ENCODE results near the gene HMGCL. TPM values are rescaled to one million over a fixed set of nuclear protein-coding genes. Genes with fewer than 3 reads are reported as not detected.
"Not testable (repeated sequence)": the region's sequence is repeated elsewhere in the genome, so short reads cannot be mapped to it uniquely, and the experiment has no call there.

Gene HMGCL
- total RNA-seq, 2 donors from 2014 or later, result 26.3 to 82.1 TPM

- no peak overlapping the region for H3K27ac Mint-ChIP-seq
- H3K36me3 Mint-ChIP-seq (ENCODE audit: low read depth), result peaks cover 60% of the 10 kb centered on the region
- H3K9me3 Mint-ChIP-seq, result no peaks in the 10 kb centered on the region
- peak overlapping the region; percentile 93 for H3K4me3 Mint-ChIP-seq
- H3K27me3 Mint-ChIP-seq, result no peaks in the 10 kb centered on the region
- ATAC-seq (replicated peaks), result no peak
- no peaks in the 10 kb centered on the region for H3K4me1 Mint-ChIP-seq
Measured at GRCh38 chr1:23798662-23799142, 26.5 kb downstream of the HMGCL start.

GRCh38 chr1:23797478-23798448, 27.5 kb downstream of the HMGCL start:
- Mint-ChIP-seq H3K4me1 (no peaks in the 10 kb centered on the region), H3K9me3 (no peaks in the 10 kb centered on the region), H3K27ac (peak overlapping the region; percentile 54), H3K4me3 (no peak overlapping the region), H3K27me3 (no peaks in the 10 kb centered on the region), H3K36me3 (ENCODE audit: low read depth) (peaks cover 64% of the 10 kb centered on the region)
- no peak for ATAC-seq (replicated peaks)

GRCh38 chr1:23796466-23797271, 28.6 kb downstream of the HMGCL start:
- Mint-ChIP-seq H3K27ac (peak overlapping the region; percentile 54), H3K27me3 (no peaks in the 10 kb centered on the region), H3K36me3 (ENCODE audit: low read depth) (peaks cover 68% of the 10 kb centered on the region), H3K4me1 (peaks cover 2% of the 10 kb centered on the region), H3K4me3 (no peak overlapping the region), H3K9me3 (no peaks in the 10 kb centered on the region)
- ATAC-seq (replicated peaks), result no peak

- H3K9me3 Mint-ChIP-seq, result no peaks in the 10 kb centered on the region
- no peaks in the 10 kb centered on the region for H3K27me3 Mint-ChIP-seq
- H3K36me3 Mint-ChIP-seq (ENCODE audit: low read depth), result peaks cover 76% of the 10 kb centered on the region
- no peak for ATAC-seq (replicated peaks)
- H3K4me3 Mint-ChIP-seq, result no peak overlapping the region
- no peak overlapping the region for H3K27ac Mint-ChIP-seq
- H3K4me1 Mint-ChIP-seq, result peaks cover 6% of the 10 kb centered on the region
Measured at GRCh38 chr1:23795676-23796465, 29.4 kb downstream of the HMGCL start.

GRCh38 chr1:23794732-23795182, 30.5 kb downstream of the HMGCL start:
- H3K27ac Mint-ChIP-seq; H3K4me3 Mint-ChIP-seq; H3K27me3 Mint-ChIP-seq; H3K9me3 Mint-ChIP-seq; ATAC-seq (replicated peaks): not testable (repeated sequence)
- Mint-ChIP-seq H3K36me3 (ENCODE audit: low read depth) (peaks cover 75% of the 10 kb centered on the region), H3K4me1 (peaks cover 12% of the 10 kb centered on the region)

GRCh38 chr1:23793861-23794731, 31.1 kb downstream of the HMGCL start:
- Mint-ChIP-seq H3K36me3 (ENCODE audit: low read depth) (peaks cover 71% of the 10 kb centered on the region), H3K4me1 (peaks cover 12% of the 10 kb centered on the region), H3K4me3 (no peak overlapping the region), H3K27ac (no peak overlapping the region), H3K9me3 (no peaks in the 10 kb centered on the region), H3K27me3 (no peaks in the 10 kb centered on the region)
- no peak for ATAC-seq (replicated peaks)

GRCh38 chr1:23793018-23793781, 32.0 kb downstream of the HMGCL start:
- no peaks in the 10 kb centered on the region for H3K27me3 Mint-ChIP-seq
- no peak overlapping the region for H3K4me3 Mint-ChIP-seq
- ATAC-seq (replicated peaks), result no peak
- H3K36me3 Mint-ChIP-seq (ENCODE audit: low read depth), result peaks cover 71% of the 10 kb centered on the region
- H3K4me1 Mint-ChIP-seq, result peaks cover 12% of the 10 kb centered on the region
- peak overlapping the region; percentile 50 for H3K27ac Mint-ChIP-seq
- H3K9me3 Mint-ChIP-seq, result no peaks in the 10 kb centered on the region

- Mint-ChIP-seq H3K4me3 (peak overlapping the region; percentile 97), H3K27me3 (no peaks in the 10 kb centered on the region), H3K36me3 (ENCODE audit: low read depth) (peaks cover 71% of the 10 kb centered on the region), H3K27ac (peak overlapping the region; percentile 94), H3K9me3 (no peaks in the 10 kb centered on the region), H3K4me1 (peaks cover 12% of the 10 kb centered on the region)
- no peak for ATAC-seq (replicated peaks)
Measured at GRCh38 chr1:23792151-23792945, 32.9 kb downstream of the HMGCL start.

GRCh38 chr1:23791516-23792047, 33.6 kb downstream of the HMGCL start:
- peak; percentile 30 for ATAC-seq (replicated peaks)
- Mint-ChIP-seq H3K4me3 (peak overlapping the region; percentile 97), H3K27ac (peak overlapping the region; percentile 94), H3K36me3 (ENCODE audit: low read depth) (peaks cover 71% of the 10 kb centered on the region), H3K27me3 (no peaks in the 10 kb centered on the region), H3K4me1 (peaks cover 12% of the 10 kb centered on the region), H3K9me3 (no peaks in the 10 kb centered on the region)

- H3K36me3 Mint-ChIP-seq (ENCODE audit: low read depth), result peaks cover 75% of the 10 kb centered on the region
- ATAC-seq (replicated peaks), result peak; percentile 95
- peaks cover 12% of the 10 kb centered on the region for H3K4me1 Mint-ChIP-seq
- no peaks in the 10 kb centered on the region for H3K27me3 Mint-ChIP-seq
- H3K4me3 Mint-ChIP-seq, result peak within 1 kb of the TSS; percentile 97
- no peaks in the 10 kb centered on the region for H3K9me3 Mint-ChIP-seq
- peak within 1 kb of the TSS; percentile 94 for H3K27ac Mint-ChIP-seq
Measured at GRCh38 chr1:23790696-23791515, 34.3 kb downstream of the HMGCL start, which contains the start of gene LYPLA2. LYPLA2 (plus strand) TSS chr1:23791145; CDS start chr1:23792683, 1,538 bp downstream.

- Mint-ChIP-seq H3K27ac (peak overlapping the region; percentile 48), H3K36me3 (ENCODE audit: low read depth) (peaks cover 78% of the 10 kb centered on the region), H3K4me1 (peaks cover 12% of the 10 kb centered on the region)
Measured at GRCh38 chr1:23788695-23789094, 36.5 kb downstream of the HMGCL start.

More at GRCh38 chr1:23788695-23789094, 36.5 kb downstream of the HMGCL start:
- H3K27me3 Mint-ChIP-seq, result no peaks in the 10 kb centered on the region
- H3K4me3 Mint-ChIP-seq, result no peak overlapping the region
- no peak for ATAC-seq (replicated peaks)
- no peaks in the 10 kb centered on the region for H3K9me3 Mint-ChIP-seq
